A549 (cell line): ENCODE data around the gene B3GLCT. TPM values are rescaled to one million over a fixed set of nuclear protein-coding genes. Genes with fewer than 3 reads are reported as not detected.

Experiments
- ATAC-seq, 2 experiments: fragments of 200-7000 bp in 1 of 2; fragments of >200 bp in 1 of 2; cut with Nextera tagmentation in 1 of 2; cut with Tn5 transposase in 1 of 2; 3 replicates each; pipeline versions ENCODE4 v1.8.0 to v1.9.1; 2018 to 2020; ENCODE audit warnings: mild to moderate bottlenecking in 1 of 2, moderate library complexity in 1 of 2
- CTCF ChIA-PET: fragments of 300-600 bp; sonication (Branson Sonifier 250); formaldehyde crosslinking; extraction: SDS; loops from one replicate; lab custom pipeline; 2021; ENCODE audit warnings: antibody characterized with exemption, inconsistent platforms; lab: Yijun Ruan, JAX
- POLR2A ChIA-PET: fragments of 350-600 bp; formaldehyde crosslinking; extraction: SDS; loops from one replicate; lab custom pipeline; 2021; ENCODE audit warnings: antibody characterized with exemption, inconsistent platforms; lab: Yijun Ruan, JAX
- DNase-seq, 2 experiments: peaks; one replicate each; pipeline versions ENCODE4 v3.0.0 to v3.0.0-alpha.2; 2011 to 2016; ENCODE audit warnings: low read depth in 1 of 2, low spot score in 1 of 2
- FAIRE-seq: peaks from 2 replicates; lab custom pipeline; 2011; peaks lifted over from hg19 to GRCh38; lab: Jason Lieb, UNC
- H3K27ac ChIP-seq, 2 experiments: fragments of >200 bp; sonication (Bioruptor Twin); formaldehyde crosslinking; 3 replicates each; pipeline ENCODE4 v1.5.1; 2016 to 2017
- H3K4me1 ChIP-seq: fragments of >200 bp; sonication (Bioruptor Twin); formaldehyde crosslinking; 3 replicates; pipeline ENCODE4 v1.6.1; 2016
- H3K4me2 ChIP-seq: fragments of >200 bp; sonication (Bioruptor Twin); formaldehyde crosslinking; 3 replicates; pipeline ENCODE4 v1.6.1; 2016
- H3K4me3 ChIP-seq: fragments of >200 bp; sonication (Bioruptor Twin); formaldehyde crosslinking; 3 replicates; pipeline ENCODE4 v1.5.1; 2016
- H3K9me3 ChIP-seq: fragments of >200 bp; sonication (Bioruptor Twin); formaldehyde crosslinking; 3 replicates; pipeline ENCODE4 v1.6.1; 2016
- CBX8 ChIP-seq: fragments of 200-600 bp; sonication (generic); IDR thresholded peaks from 2 replicates; pipeline ENCODE4 v1.6.1; 2016
- CHD2 ChIP-seq: fragments of 150-350 bp; IDR thresholded peaks from 2 replicates; pipeline ENCODE4 v1.6.1; 2014; ENCODE audit warnings: low read length; ENCODE audit not compliant: partially characterized antibody
- CHD4 ChIP-seq: fragments of 200-600 bp; sonication (generic); IDR thresholded peaks from 2 replicates; pipeline ENCODE4 v1.6.1; 2016; ENCODE audit warnings: antibody characterized with exemption, mild to moderate bottlenecking, borderline replicate concordance
- EP300 ChIP-seq, 2 experiments: fragments of >200 bp; sonication (Bioruptor Twin); formaldehyde crosslinking; IDR thresholded peaks; 2 replicates in 1 of 2; 3 replicates in 1 of 2; pipeline ENCODE4 v1.6.1; 2016 to 2017
- FOSB ChIP-seq: fragments of 250-450 bp; sonication (Bioruptor Pico); IDR thresholded peaks from 2 replicates; pipeline ENCODE4 v1.5.0; 2020; ENCODE audit warnings: mild to moderate bottlenecking, moderate library complexity
- FOSL2 ChIP-seq, 2 experiments: fragments of 450-650 bp in 1 of 2; fragments of >200 bp in 1 of 2; sonication (Bioruptor Twin) in 1 of 2; formaldehyde crosslinking; IDR thresholded peaks; 2 replicates each; pipeline versions ENCODE4 v1.5.0 to v1.6.1; 2016 to 2020; ENCODE audit warnings: mild to moderate bottlenecking in 1 of 2, moderate library complexity in 1 of 2
- FOXS1 ChIP-seq: fragments of 250-450 bp; sonication (Bioruptor Pico); IDR thresholded peaks from 2 replicates; pipeline ENCODE4 v1.5.0; 2020; ENCODE audit warnings: mild to moderate bottlenecking, moderate library complexity
- HDAC2 ChIP-seq: fragments of 200-600 bp; sonication (generic); IDR thresholded peaks from 2 replicates; pipeline ENCODE4 v1.6.1; 2016
- JUN ChIP-seq, 2 experiments: fragments of >200 bp; sonication (Bioruptor Twin); formaldehyde crosslinking; IDR thresholded peaks; 2 replicates in 1 of 2; 3 replicates in 1 of 2; pipeline ENCODE4 v1.6.1; 2016 to 2017
- KDM5A ChIP-seq: fragments of 200-600 bp; sonication (generic); IDR thresholded peaks from 2 replicates; pipeline ENCODE4 v1.6.1; 2016; ENCODE audit warnings: antibody characterized with exemption, mild to moderate bottlenecking
- MAFK ChIP-seq: fragments of 450-650 bp; IDR thresholded peaks from 2 replicates; pipeline ENCODE4 v1.6.1; 2014; ENCODE audit not compliant: partially characterized antibody
- MYC ChIP-seq: IDR thresholded peaks from 2 replicates; pipeline ENCODE4 v1.6.1; 2012; ENCODE audit warnings: mild to moderate bottlenecking, inconsistent platforms, low read length, improper control_type of control experiment, borderline replicate concordance
- NFE2L2 ChIP-seq: fragments of 150-350 bp; conservative IDR thresholded peaks from 2 replicates; pipeline ENCODE4 v1.6.1; 2014; ENCODE audit warnings: low read length
- NPAS2 ChIP-seq: fragments of 250-450 bp; sonication (Bioruptor Pico); IDR thresholded peaks from 2 replicates; pipeline ENCODE4 v1.8.0; 2022; ENCODE audit warnings: mild to moderate bottlenecking, moderate library complexity, borderline replicate concordance
- POLR2A ChIP-seq: IDR thresholded peaks from 2 replicates; pipeline ENCODE4 v1.6.1; 2012; ENCODE audit warnings: mild to moderate bottlenecking, low read length
- POLR2AphosphoS2 ChIP-seq: conservative IDR thresholded peaks from 2 replicates; pipeline ENCODE4 v1.6.1; 2012; ENCODE audit warnings: low read length, improper control_type of control experiment, inconsistent platforms
- RCOR1 ChIP-seq: fragments of 150-350 bp; IDR thresholded peaks from 2 replicates; pipeline ENCODE4 v1.6.1; 2014; ENCODE audit warnings: antibody characterized with exemption, low read length, low read depth
- RNF2 ChIP-seq: fragments of 200-600 bp; sonication (generic); IDR thresholded peaks from 2 replicates; pipeline ENCODE4 v1.6.1; 2016; ENCODE audit warnings: low read depth, mild to moderate bottlenecking, antibody characterized with exemption, moderate library complexity, borderline replicate concordance
- TP53 ChIP-seq: fragments of 250-450 bp; sonication (Bioruptor Pico); IDR thresholded peaks from 2 replicates; pipeline ENCODE4 v1.5.0; 2021; ENCODE audit warnings: mild to moderate bottlenecking, moderate library complexity
- ZC3H11A ChIP-seq: fragments of 450-650 bp; IDR thresholded peaks from 2 replicates; pipeline ENCODE4 v1.6.1; 2014; ENCODE audit warnings: antibody characterized with exemption, mild to moderate bottlenecking
- WGBS: methylation state at CpG from one replicate; pipeline ENCODE4 v1.1.6; 2017; ENCODE audit errors: missing lambda C conversion rate; 5-methylcytosine and 5-hydroxymethylcytosine counted together
- polyA plus RNA-seq, 4 experiments: library from polyadenylated mRNA; depleted of rRNA in 3 of 4; stranded (reverse); fragments of >200 nt; fragmentation: RNase III in 1 of 4; extraction: RNeasy Plus Mini Kit Qiagen cat#74134 plus additional on column Dnase treatment in 1 of 4; gene quantifications; 2 replicates in 3 of 4; 3 replicates in 1 of 4; pipeline ENCODE4 v1.2.3, GENCODE V29; 2011 to 2017
- TF ChIP-seq, protein P1 (sequence below): fragments of 450-650 bp; IDR thresholded peaks from 2 replicates; pipeline ENCODE4 v1.6.1; 2014; ENCODE audit warnings: antibody characterized with exemption
- TF ChIP-seq, protein P2 (sequence below): fragments of >200 bp; sonication (Bioruptor Twin); formaldehyde crosslinking; IDR thresholded peaks from 3 replicates; pipeline ENCODE4 v1.6.1; 2016
- TF ChIP-seq, protein P3 (sequence below): fragments of 250-450 bp; sonication (Bioruptor Pico); IDR thresholded peaks from 2 replicates; pipeline ENCODE4 v1.5.0; 2021; ENCODE audit warnings: mild to moderate bottlenecking, moderate library complexity, borderline replicate concordance
- TF ChIP-seq, protein P4 (sequence below): fragments of 150-350 bp; IDR thresholded peaks from 2 replicates; pipeline ENCODE4 v1.6.1; 2014; ENCODE audit warnings: low read depth, mild to moderate bottlenecking, low read length

The B3GLCT gene
- polyA plus RNA-seq, 2 of the 4 experiments (the other 2 are of a cell fraction): 4.5 to 6.6 TPM

DNA sequence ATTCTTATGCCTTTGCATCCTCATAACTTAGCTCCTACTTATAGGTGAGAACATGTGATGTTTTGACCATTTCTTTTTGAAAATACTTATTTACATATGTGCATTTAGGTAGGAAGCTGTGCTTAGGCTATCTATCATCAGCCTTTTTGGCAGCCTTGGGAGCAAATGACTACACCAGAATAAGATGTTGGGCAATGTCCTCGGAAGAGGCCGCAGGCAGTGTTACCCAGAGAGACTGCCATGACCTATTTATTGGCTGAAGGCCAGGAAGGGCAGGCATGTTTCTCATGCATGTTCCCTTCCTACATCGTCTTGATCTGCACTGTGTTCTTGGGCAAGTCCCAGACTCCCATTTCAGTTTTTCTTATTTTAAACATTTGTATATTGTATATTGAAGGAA, 122.3 kb downstream of the B3GLCT start:
- Histone ChIP-seq H3K9me3 (no peaks in the 10 kb centered on the region), H3K4me1 (no peaks in the 10 kb centered on the region), H3K4me2 (no peak overlapping the region), H3K27ac (no peak overlapping the region), H3K4me3 (no peak overlapping the region)
- no peak for TF ChIP-seq FOSL2 (IDR thresholded peaks at IDR 0.05)
- no peak for TF ChIP-seq FOSL2 (CRISPR knock-in tag; IDR thresholded peaks at IDR 0.05)
- no peak for TF ChIP-seq CHD2
- TF ChIP-seq, protein P1, sequence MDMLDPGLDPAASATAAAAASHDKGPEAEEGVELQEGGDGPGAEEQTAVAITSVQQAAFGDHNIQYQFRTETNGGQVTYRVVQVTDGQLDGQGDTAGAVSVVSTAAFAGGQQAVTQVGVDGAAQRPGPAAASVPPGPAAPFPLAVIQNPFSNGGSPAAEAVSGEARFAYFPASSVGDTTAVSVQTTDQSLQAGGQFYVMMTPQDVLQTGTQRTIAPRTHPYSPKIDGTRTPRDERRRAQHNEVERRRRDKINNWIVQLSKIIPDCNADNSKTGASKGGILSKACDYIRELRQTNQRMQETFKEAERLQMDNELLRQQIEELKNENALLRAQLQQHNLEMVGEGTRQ: no peak
- no peak for TF ChIP-seq RCOR1
- no peak for TF ChIP-seq POLR2AphosphoS2
- TF ChIP-seq CBX8: no peak
- no peak for TF ChIP-seq MAFK
- no peak for TF ChIP-seq NFE2L2
- no peak for TF ChIP-seq POLR2A
- no peak for TF ChIP-seq NPAS2 (CRISPR knock-in tag)
- no peak for TF ChIP-seq EP300 (IDR thresholded peaks at IDR 0.05)
- FAIRE-seq: no peak
- CTCF ChIA-PET: no interaction called here
- DNase-seq: no peak
- WGBS: 86% methylated on average over 3 of the region's 3 CpGs
- no peak for ATAC-seq
- POLR2A ChIA-PET: no interaction called here

DNA sequence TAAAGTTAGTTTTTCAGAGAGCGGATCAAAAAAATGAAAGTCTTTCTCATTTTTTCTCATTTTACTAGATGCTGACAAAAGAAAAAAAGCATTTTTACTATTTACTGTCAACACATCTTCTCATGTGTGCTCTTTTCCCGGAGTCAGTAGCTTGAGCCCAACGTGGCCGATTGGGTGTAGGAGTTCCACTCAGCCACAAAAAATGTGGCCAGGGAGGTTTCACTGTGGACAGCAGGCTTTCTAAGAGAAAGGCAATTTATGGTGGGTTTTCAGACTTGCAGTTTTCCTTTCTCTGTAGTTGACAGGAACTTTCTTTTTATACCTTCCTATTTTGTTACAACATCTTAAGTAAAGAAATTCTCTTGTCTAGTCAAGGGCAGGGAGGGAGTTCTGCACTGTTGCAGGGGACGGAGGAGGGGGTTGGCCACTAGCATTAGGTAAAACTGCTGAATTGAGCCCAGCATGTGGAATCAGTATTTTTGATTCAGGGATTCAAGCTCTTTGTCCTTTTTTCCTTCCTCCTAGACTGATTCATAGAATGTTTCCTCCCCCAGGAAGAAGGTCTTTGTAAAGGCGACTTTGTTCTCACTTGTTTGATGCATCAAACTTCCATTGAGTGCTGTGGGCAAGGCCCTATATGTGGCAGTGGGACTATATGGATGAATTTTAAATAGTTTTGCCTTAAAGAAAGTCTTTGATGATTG, 123.1 kb downstream of the B3GLCT start:
- DNase-seq: no peak
- WGBS: 78% methylated on average over 6 of the region's 6 CpGs
- ChIA-PET CTCF (no interaction called here), POLR2A (no interaction called here)
- no peak for TF ChIP-seq NPAS2 (CRISPR knock-in tag)
- TF ChIP-seq POLR2AphosphoS2: no peak
- TF ChIP-seq, protein P2, sequence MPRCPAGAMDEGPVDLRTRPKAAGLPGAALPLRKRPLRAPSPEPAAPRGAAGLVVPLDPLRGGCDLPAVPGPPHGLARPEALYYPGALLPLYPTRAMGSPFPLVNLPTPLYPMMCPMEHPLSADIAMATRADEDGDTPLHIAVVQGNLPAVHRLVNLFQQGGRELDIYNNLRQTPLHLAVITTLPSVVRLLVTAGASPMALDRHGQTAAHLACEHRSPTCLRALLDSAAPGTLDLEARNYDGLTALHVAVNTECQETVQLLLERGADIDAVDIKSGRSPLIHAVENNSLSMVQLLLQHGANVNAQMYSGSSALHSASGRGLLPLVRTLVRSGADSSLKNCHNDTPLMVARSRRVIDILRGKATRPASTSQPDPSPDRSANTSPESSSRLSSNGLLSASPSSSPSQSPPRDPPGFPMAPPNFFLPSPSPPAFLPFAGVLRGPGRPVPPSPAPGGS: no peak
- no peak for TF ChIP-seq ZC3H11A
- no peak for TF ChIP-seq KDM5A
- TF ChIP-seq CHD4: no peak
- no peak for TF ChIP-seq MYC
- no peak for TF ChIP-seq FOSL2 (IDR thresholded peaks at IDR 0.05)
- no peak for TF ChIP-seq FOSL2 (CRISPR knock-in tag; IDR thresholded peaks at IDR 0.05)
- TF ChIP-seq, protein P3, sequence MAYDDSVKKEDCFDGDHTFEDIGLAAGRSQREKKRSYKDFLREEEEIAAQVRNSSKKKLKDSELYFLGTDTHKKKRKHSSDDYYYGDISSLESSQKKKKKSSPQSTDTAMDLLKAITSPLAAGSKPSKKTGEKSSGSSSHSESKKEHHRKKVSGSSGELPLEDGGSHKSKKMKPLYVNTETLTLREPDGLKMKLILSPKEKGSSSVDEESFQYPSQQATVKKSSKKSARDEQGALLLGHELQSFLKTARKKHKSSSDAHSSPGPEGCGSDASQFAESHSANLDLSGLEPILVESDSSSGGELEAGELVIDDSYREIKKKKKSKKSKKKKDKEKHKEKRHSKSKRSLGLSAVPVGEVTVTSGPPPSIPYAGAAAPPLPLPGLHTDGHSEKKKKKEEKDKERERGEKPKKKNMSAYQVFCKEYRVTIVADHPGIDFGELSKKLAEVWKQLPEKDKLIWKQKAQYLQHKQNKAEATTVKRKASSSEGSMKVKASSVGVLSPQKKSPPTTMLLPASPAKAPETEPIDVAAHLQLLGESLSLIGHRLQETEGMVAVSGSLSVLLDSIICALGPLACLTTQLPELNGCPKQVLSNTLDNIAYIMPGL (CRISPR knock-in tag): no peak
- TF ChIP-seq HDAC2: no peak
- no peak for TF ChIP-seq JUN (IDR thresholded peaks at IDR 0.05)
- no peak for TF ChIP-seq TP53 (CRISPR knock-in tag)
- TF ChIP-seq RNF2: no peak
- TF ChIP-seq, protein P4, sequence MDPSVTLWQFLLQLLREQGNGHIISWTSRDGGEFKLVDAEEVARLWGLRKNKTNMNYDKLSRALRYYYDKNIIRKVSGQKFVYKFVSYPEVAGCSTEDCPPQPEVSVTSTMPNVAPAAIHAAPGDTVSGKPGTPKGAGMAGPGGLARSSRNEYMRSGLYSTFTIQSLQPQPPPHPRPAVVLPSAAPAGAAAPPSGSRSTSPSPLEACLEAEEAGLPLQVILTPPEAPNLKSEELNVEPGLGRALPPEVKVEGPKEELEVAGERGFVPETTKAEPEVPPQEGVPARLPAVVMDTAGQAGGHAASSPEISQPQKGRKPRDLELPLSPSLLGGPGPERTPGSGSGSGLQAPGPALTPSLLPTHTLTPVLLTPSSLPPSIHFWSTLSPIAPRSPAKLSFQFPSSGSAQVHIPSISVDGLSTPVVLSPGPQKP: no peak
- TF ChIP-seq FOSB (CRISPR knock-in tag): no peak
- no peak for TF ChIP-seq FOXS1
- H3K4me1 ChIP-seq: no peaks in the 10 kb centered on the region
- no peak for FAIRE-seq
- ATAC-seq: no peak
- H3K9me3 ChIP-seq: no peaks in the 10 kb centered on the region
- no peak overlapping the region for H3K4me2 ChIP-seq
- H3K4me3 ChIP-seq: no peak overlapping the region
- H3K27ac ChIP-seq: no peak overlapping the region
